Esophagus muscularis mucosa (tissue), 3 donors: Measurements from ENCODE around the gene AGBL1.

ENCODE experiments used
- CTCF ChIP-seq, 3 experiments: fragments of 200-600 bp in 2 of 3; fragments of 450-650 bp in 1 of 3; sonication (generic) in 2 of 3; IDR thresholded peaks; one replicate each; pipeline ENCODE4 v1.5.1; 2017 to 2019; ENCODE audit warnings: antibody characterized with exemption in 3 of 3, mild to moderate bottlenecking in 2 of 3, moderate library complexity in 1 of 3
- EP300 ChIP-seq: sonication (generic); formaldehyde crosslinking; IDR thresholded peaks from one replicate; pipeline ENCODE4 v1.6.1; 2017; ENCODE audit warnings: antibody characterized with exemption

GRCh38 chr15:86155551-86155950 lies 75.9 kb downstream of the AGBL1 start:
- TF ChIP-seq CTCF (IDR thresholded peaks at IDR 0.05) (no peak), EP300 (no peak)
